NCI-H1436 treated with DMSO at 0.1 percent for 48 hours (cell line): ENCODE results near the gene WEE1.

Source experiments
- DNase-seq: peaks from one replicate; lab custom pipeline; 2025; lab: John Stamatoyannopoulos, UW

The WEE1 gene

DNA sequence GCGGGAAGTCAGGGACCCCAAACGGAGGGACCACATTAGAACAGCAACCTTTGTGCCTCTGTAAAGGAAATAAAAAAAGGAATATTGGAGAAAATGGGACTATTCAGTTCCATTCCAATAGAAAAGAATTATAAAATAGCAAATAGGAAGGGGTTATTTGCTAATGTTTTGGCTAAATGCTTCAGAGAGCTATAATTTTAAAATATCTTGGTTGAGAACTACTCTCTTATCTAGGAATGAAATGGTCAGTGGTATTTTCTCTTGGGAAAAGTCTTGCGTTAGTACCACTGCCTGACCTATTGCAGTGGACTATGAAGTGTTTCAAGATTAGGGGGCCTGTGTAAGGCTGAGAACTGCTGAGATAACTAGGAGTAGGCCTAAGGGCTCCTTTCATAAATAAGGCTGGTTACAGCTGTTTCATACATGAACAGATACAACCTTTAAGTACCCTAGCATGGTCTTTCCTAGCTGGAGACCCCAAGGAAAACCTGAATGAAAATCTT, 6.9 kb upstream of the WEE1 start:
- no peak for DNase-seq

GRCh38 chr11:9567401-9567800, 6.1 kb upstream of the WEE1 start:
- DNase-seq, result no peak

DNA sequence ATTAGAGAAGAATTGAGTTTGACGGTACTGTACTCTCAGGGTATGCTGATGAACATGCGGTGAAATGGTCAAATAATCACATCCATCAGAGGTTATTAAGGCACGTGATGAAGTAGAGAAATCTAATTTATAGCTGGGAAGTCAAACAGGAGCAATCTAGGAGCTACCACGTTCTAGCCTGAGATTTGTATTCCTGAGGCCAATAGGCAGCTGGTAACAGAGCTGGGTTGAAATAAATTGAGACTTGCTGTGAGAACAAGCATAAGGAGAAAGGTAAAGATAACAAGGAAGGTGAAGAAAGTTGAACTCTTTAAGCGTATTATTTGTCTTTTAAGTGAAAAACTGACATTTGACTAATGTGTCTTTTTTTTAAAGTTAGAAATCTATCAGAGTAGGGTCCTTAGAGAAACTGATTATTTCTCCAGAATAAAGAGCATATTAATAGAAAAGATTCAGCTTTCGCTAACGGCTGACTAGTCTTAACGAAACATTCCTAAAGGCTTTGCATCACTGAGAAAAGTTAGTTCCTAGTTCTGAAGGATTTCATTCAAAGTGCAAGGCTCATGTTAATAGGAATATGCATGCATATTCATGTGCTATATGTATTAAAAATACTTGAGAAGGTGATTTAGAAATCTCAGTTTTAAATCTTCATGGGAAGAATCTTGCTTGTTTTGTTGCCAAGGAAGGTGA, 5.2 kb upstream of the WEE1 start:
- DNase-seq, result no peak

GRCh38 chr11:9568854-9569587, 4.4 kb upstream of the WEE1 start:
- no peak for DNase-seq

DNA sequence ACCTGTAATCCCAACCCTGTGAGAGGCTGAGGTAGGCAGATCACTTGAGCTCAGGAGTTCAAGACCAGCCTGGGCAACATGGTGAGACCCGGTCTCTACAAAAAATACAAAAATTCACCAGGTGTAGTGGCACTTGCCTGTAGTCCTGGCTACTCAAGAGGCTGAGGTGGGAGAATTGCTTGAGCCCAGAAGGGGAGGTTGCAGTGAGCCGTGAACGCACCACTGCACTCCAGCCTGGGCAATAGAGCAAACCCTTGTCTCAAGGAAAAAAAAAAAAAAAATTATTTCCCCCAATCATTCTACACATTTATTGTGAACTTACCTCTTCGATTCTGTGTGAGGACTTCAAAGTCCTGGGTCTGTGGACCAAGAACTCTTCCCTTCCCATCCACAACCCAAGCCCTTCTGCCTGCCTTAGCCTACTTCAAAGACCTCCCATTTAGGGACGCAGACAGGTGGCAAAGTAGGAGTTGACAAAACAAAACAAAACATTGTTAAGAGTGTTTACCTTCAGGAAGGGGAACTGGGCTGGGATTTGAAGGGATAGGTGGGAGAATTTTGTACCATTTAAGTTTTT, 3.8 kb upstream of the WEE1 start:
- DNase-seq, result no peak

GRCh38 chr11:9570313-9571025, 3.0 kb upstream of the WEE1 start:
- DNase-seq, result no peak

DNA sequence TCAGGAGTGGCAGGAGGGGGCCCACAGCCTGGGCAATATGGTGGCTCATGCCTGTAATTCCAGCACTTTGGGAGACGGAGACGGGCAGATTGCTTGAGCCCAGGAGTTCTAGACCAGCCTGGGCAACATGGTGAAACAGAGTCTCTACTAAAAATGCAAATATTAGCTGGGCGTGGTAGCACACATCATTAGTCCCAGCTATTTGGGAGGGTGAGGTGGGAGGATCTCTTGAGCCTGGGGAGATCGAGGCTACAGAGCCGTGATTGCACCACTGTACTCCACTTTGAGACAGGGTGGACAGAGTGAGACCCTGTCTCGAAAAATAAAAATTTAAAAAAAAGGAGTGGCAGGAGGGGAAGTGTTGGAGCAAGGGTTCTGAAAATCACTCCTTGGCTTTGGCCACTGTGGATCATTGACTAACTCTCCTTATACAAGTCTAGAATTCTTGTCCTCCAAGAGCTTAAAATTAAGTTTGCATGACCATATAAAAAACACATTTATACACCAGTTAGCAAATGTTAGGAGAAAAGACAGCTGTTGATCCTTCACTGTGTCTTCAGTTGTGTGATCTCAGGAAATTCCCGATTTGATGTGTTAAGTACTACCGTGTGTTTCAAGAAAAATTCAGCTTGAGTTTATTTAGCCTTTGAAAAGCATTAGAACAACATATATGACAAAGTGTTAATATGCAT, 2.3 kb upstream of the WEE1 start:
- DNase-seq, result no peak

GRCh38 chr11:9571763-9572115, 1.7 kb upstream of the WEE1 start:
- no peak for DNase-seq

GRCh38 chr11:9573775-9574621, 528 bp downstream of the WEE1 start:
- DNase-seq, result no peak

- no peak for DNase-seq
Measured at GRCh38 chr11:9574622-9575259, 1.3 kb downstream of the WEE1 start.

GRCh38 chr11:9575260-9576240, 2.1 kb downstream of the WEE1 start:
- no peak for DNase-seq

DNA sequence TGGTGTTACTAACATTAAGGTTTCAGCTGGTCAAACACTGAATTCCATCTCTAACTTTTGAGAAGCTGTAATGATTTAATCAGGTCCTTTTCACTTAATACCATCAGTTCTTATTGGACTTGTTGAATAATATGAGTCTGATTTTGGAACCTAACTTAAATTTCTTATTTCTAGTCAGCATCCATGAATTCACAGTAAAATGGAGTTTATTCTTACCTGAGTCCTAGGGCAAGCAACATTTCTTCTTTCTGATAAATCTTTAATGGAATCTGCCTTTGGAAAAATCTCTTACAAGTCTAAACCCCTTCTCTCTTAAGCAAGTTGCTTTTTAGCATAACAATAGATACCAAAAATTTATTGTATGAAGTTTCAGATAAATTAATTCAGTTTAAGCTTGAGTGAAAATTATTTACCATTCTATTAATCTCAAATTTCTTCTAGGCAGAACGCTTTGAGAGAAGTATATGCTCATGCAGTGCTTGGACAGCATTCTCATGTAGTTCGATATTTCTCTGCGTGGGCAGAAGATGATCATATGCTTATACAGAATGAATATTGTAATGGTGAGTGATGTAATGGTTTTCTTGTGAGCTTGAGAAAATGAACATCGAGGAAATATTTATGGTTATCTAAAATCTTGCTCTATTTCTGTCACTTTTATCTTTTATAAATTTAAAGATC, 3.4 kb downstream of the WEE1 start:
- DNase-seq, result no peak

- DNase-seq, result no peak
Measured at GRCh38 chr11:9577556-9577955, 4.1 kb downstream of the WEE1 start.

- no peak for DNase-seq
Measured at GRCh38 chr11:9580894-9581293, 7.4 kb downstream of the WEE1 start.

DNA sequence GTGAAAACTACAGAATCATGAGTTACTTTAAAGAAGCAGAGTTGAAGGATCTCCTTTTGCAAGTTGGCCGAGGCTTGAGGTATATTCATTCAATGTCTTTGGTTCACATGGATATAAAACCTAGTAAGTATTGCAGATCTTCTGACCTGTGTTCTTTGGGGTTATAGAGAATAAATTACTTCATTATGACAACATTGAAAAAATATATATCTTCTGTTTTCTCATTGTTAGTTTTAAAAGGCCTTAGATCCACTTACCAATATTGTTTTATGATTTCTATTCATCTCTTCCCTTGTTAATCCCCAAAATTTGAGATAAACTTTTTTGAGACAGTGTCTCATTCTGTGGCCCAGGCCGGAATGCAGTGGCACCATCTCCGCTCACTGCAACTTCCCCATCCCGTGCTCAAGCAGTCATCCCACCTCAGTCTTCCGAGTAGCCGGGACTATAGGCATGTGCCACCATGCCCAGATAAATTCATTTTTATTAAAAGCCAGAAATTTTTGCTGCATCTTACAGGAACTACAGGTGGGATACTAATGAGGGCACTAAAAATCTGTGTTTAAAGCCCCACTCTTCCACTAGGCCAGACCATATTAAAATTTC, 8.2 kb downstream of the WEE1 start:
- DNase-seq, result no peak

- no peak for DNase-seq
Measured at GRCh38 chr11:9590717-9591116, 17.2 kb downstream of the WEE1 start.

- no peak for DNase-seq
Measured at GRCh38 chr11:9594267-9595046, 21.0 kb downstream of the WEE1 start.
